Ishikawa (cell line): Measurements from ENCODE around the gene SHC4.

Source experiments
- CEBPB ChIP-seq: IDR thresholded peaks from 2 replicates; pipeline ENCODE4 v1.6.1; 2012
- EP300 ChIP-seq: IDR thresholded peaks from 2 replicates; pipeline ENCODE4 v1.6.1; 2012; ENCODE audit warnings: borderline replicate concordance
- NFIC ChIP-seq: IDR thresholded peaks from 2 replicates; pipeline ENCODE4 v1.6.1; 2012
- TF ChIP-seq, protein P1 (sequence below): IDR thresholded peaks from 2 replicates; pipeline ENCODE4 v1.6.1; 2012
- TF ChIP-seq, protein P2 (sequence below): IDR thresholded peaks from 2 replicates; pipeline ENCODE4 v1.6.1; 2012; ENCODE audit warnings: low read depth, mild to moderate bottlenecking

GRCh38 chr15:48805591-48805990 lies 158.1 kb downstream of the SHC4 start:
- TF ChIP-seq NFIC (no peak), CEBPB (no peak), EP300 (no peak)
- TF ChIP-seq, protein P1, sequence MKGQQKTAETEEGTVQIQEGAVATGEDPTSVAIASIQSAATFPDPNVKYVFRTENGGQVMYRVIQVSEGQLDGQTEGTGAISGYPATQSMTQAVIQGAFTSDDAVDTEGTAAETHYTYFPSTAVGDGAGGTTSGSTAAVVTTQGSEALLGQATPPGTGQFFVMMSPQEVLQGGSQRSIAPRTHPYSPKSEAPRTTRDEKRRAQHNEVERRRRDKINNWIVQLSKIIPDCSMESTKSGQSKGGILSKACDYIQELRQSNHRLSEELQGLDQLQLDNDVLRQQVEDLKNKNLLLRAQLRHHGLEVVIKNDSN, result no peak
- TF ChIP-seq, protein P2, sequence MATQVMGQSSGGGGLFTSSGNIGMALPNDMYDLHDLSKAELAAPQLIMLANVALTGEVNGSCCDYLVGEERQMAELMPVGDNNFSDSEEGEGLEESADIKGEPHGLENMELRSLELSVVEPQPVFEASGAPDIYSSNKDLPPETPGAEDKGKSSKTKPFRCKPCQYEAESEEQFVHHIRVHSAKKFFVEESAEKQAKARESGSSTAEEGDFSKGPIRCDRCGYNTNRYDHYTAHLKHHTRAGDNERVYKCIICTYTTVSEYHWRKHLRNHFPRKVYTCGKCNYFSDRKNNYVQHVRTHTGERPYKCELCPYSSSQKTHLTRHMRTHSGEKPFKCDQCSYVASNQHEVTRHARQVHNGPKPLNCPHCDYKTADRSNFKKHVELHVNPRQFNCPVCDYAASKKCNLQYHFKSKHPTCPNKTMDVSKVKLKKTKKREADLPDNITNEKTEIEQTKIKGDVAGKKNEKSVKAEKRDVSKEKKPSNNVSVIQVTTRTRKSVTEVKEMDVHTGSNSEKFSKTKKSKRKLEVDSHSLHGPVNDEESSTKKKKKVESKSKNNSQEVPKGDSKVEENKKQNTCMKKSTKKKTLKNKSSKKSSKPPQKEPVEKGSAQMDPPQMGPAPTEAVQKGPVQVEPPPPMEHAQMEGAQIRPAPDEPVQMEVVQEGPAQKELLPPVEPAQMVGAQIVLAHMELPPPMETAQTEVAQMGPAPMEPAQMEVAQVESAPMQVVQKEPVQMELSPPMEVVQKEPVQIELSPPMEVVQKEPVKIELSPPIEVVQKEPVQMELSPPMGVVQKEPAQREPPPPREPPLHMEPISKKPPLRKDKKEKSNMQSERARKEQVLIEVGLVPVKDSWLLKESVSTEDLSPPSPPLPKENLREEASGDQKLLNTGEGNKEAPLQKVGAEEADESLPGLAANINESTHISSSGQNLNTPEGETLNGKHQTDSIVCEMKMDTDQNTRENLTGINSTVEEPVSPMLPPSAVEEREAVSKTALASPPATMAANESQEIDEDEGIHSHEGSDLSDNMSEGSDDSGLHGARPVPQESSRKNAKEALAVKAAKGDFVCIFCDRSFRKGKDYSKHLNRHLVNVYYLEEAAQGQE, result no peak
